Parathyroid adenoma (tissue), 2 donors: ENCODE measurements around the gene TP53INP2.
"Not testable (repeated sequence)": the region's sequence is repeated elsewhere in the genome, so short reads cannot be mapped to it uniquely, and the experiment has no call there.

Experiments used
- H2AFZ ChIP-seq: fragments of 300-600 bp; sonication (generic); one replicate; pipeline ENCODE4 v1.7.0; 2017; ENCODE audit warnings: antibody characterized with exemption, mild to moderate bottlenecking
- H3K27ac ChIP-seq: fragments of 300-600 bp; sonication (generic); one replicate; pipeline ENCODE4 v1.7.0; 2017
- H3K27me3 ChIP-seq: fragments of 300-600 bp; sonication (generic); one replicate; pipeline ENCODE4 v1.7.0; 2017; ENCODE audit warnings: low read length; ENCODE audit not compliant: control insufficient read depth, insufficient read depth
- H3K36me3 ChIP-seq: fragments of 300-600 bp; sonication (generic); one replicate; pipeline ENCODE4 v1.7.0; 2017; ENCODE audit warnings: low read length; ENCODE audit not compliant: control insufficient read depth, insufficient read depth
- H3K4me1 ChIP-seq: fragments of 300-600 bp; sonication (generic); one replicate; pipeline ENCODE4 v1.7.0; 2017; ENCODE audit warnings: control low read depth
- H3K4me2 ChIP-seq: fragments of 300-600 bp; sonication (generic); one replicate; pipeline ENCODE4 v1.7.0; 2017; ENCODE audit warnings: low read length
- H3K4me3 ChIP-seq: fragments of 300-600 bp; sonication (generic); one replicate; pipeline ENCODE4 v1.7.0; 2017; ENCODE audit warnings: low read depth, low read length
- H3K79me2 ChIP-seq: fragments of 300-600 bp; sonication (generic); one replicate; pipeline ENCODE4 v1.7.0; 2017; ENCODE audit warnings: control low read depth
- H3K9ac ChIP-seq: fragments of 300-600 bp; sonication (generic); one replicate; pipeline ENCODE4 v1.7.0; 2017; ENCODE audit warnings: mild to moderate bottlenecking
- H3K9me3 ChIP-seq: fragments of 300-600 bp; sonication (generic); one replicate; pipeline ENCODE4 v1.7.0; 2017; ENCODE audit warnings: low read length; ENCODE audit not compliant: control insufficient read depth
- CTCF ChIP-seq: fragments of 300-600 bp; sonication (generic); IDR thresholded peaks from one replicate; pipeline ENCODE4 v1.7.0; 2017; ENCODE audit warnings: antibody characterized with exemption, mild to moderate bottlenecking
- donor health status: primary hyperparathyroidism.

TP53INP2 gene

GRCh38 chr20:34704177-34705007 lies at the start of gene TP53INP2:
TP53INP2 (plus strand) TSS chr20:34704344; CDS start chr20:34708740, 4,396 bp downstream.
- H3K4me3 ChIP-seq = peak within 1 kb of the TSS; percentile 75
- no peaks in the 10 kb centered on the region for H3K9me3 ChIP-seq
- H3K27ac ChIP-seq = peak within 1 kb of the TSS; percentile 97
- H2AFZ ChIP-seq = peak within 1 kb of the TSS; percentile 99
- peak; percentile 10 for TF ChIP-seq CTCF
- H3K27me3 ChIP-seq = no peaks in the 10 kb centered on the region
- H3K79me2 ChIP-seq = peaks cover 2% of the 10 kb centered on the region
- peaks cover 20% of the 10 kb centered on the region for H3K4me1 ChIP-seq
- H3K4me2 ChIP-seq = peak within 1 kb of the TSS; percentile 85
- H3K9ac ChIP-seq = peak within 1 kb of the TSS; percentile 96
- no peaks in the 10 kb centered on the region for H3K36me3 ChIP-seq

- H3K36me3 ChIP-seq, H3K4me2 ChIP-seq, H3K4me1 ChIP-seq, H3K9me3 ChIP-seq, H3K79me2 ChIP-seq, H3K4me3 ChIP-seq, H3K27ac ChIP-seq, H2AFZ ChIP-seq, H3K27me3 ChIP-seq, H3K9ac ChIP-seq: not testable (repeated sequence)
Observed at GRCh38 chr20:34658654-34659053, 45.5 kb upstream of the TP53INP2 start.

GRCh38 chr20:34661811-34662210 lies 42.3 kb upstream of the TP53INP2 start:
- not testable (repeated sequence) for H3K4me3 ChIP-seq, H3K27me3 ChIP-seq, H3K36me3 ChIP-seq, H3K4me2 ChIP-seq, H3K27ac ChIP-seq, H3K9me3 ChIP-seq, H3K9ac ChIP-seq, H3K79me2 ChIP-seq, H2AFZ ChIP-seq, H3K4me1 ChIP-seq

- H3K9me3 ChIP-seq = no peaks in the 10 kb centered on the region
- H3K36me3 ChIP-seq = no peaks in the 10 kb centered on the region
- no peaks in the 10 kb centered on the region for H3K4me1 ChIP-seq
- H3K27ac ChIP-seq = no peak overlapping the region
- no peak overlapping the region for H3K4me2 ChIP-seq
- no peak overlapping the region for H2AFZ ChIP-seq
- H3K27me3 ChIP-seq = no peaks in the 10 kb centered on the region
- no peak overlapping the region for H3K9ac ChIP-seq
- no peak for TF ChIP-seq CTCF
- peaks cover 5% of the 10 kb centered on the region for H3K79me2 ChIP-seq
- no peak overlapping the region for H3K4me3 ChIP-seq
Observed at GRCh38 chr20:34663213-34663943, 40.8 kb upstream of the TP53INP2 start.

- not testable (repeated sequence) for H3K9ac ChIP-seq, H3K79me2 ChIP-seq, H3K36me3 ChIP-seq, H3K27ac ChIP-seq, H3K27me3 ChIP-seq, H3K9me3 ChIP-seq, H3K4me1 ChIP-seq, H3K4me3 ChIP-seq, H2AFZ ChIP-seq, H3K4me2 ChIP-seq
Observed at GRCh38 chr20:34664751-34665150, 39.4 kb upstream of the TP53INP2 start.

GRCh38 chr20:34669094-34669493 lies 35.0 kb upstream of the TP53INP2 start:
- no peaks in the 10 kb centered on the region for H3K27me3 ChIP-seq

More at GRCh38 chr20:34669094-34669493, 35.0 kb upstream of the TP53INP2 start:
- H3K4me1 ChIP-seq = no peaks in the 10 kb centered on the region
- H3K4me2 ChIP-seq = no peak overlapping the region
- H3K4me3 ChIP-seq = no peak overlapping the region
- no peak overlapping the region for H2AFZ ChIP-seq
- TF ChIP-seq CTCF = no peak
- no peaks in the 10 kb centered on the region for H3K36me3 ChIP-seq
- H3K9me3 ChIP-seq = no peaks in the 10 kb centered on the region
- H3K9ac ChIP-seq = no peak overlapping the region
- H3K79me2 ChIP-seq = peaks cover 27% of the 10 kb centered on the region
- H3K27ac ChIP-seq = no peak overlapping the region
